Spleen (tissue), 7 donors: Measurements from ENCODE around the gene EPHA6.

ENCODE experiments used
- CTCF ChIP-seq, 11 experiments: fragments of 200-600 bp in 7 of 11; fragments of 450-650 bp in 4 of 11; sonication (generic) in 4 of 11; IDR thresholded peaks in 8 of 11; conservative IDR thresholded peaks in 3 of 11; 1 replicate in 7 of 11; 2 replicates in 4 of 11; pipeline versions ENCODE4 v1.4.0 to v1.8.0; 2016 to 2021; ENCODE audit warnings: antibody characterized with exemption in 11 of 11, inconsistent platforms in 4 of 11, mild to moderate bottlenecking in 1 of 11
- POLR2A ChIP-seq, 3 donors: fragments of 450-650 bp; IDR thresholded peaks; one replicate each; pipeline ENCODE4 v1.5.1; 2017; ENCODE audit warnings: antibody characterized with exemption in 3 of 3, mild to moderate bottlenecking in 1 of 3
- POLR2AphosphoS5 ChIP-seq, 3 donors: sonication (generic); formaldehyde crosslinking; IDR thresholded peaks; one replicate each; pipeline ENCODE4 v1.5.1; 2017; ENCODE audit warnings: antibody characterized with exemption in 3 of 3
- donor health status: DM: no; HTN: no; CAD: no; lungs with moderate emphysema.
- donor health status: DM: no; HTN: no; CAD: no.
- donor health status: DM: no; HTN: no; CAD: no.

- TF ChIP-seq CTCF (IDR thresholded peaks at IDR 0.05 in 8 of 11, conservative IDR thresholded peaks at IDR 0.05 in 3 of 11), result no peak
- no peak for TF ChIP-seq POLR2AphosphoS5 (IDR thresholded peaks at IDR 0.05)
- TF ChIP-seq POLR2A (IDR thresholded peaks at IDR 0.05), result no peak
Measured at GRCh38 chr3:97189835-97190234, 375.4 kb downstream of the EPHA6 start.
